SH-SY5Y (cell line): Measurements from ENCODE around the gene IGFL3.

Source experiments
- GATA2 ChIP-seq: IDR thresholded peaks from 2 replicates; pipeline ENCODE4 v1.6.1; 2011; ENCODE audit warnings: mild to moderate bottlenecking, low read depth, low read length
- GATA3 ChIP-seq: IDR thresholded peaks from 2 replicates; pipeline ENCODE4 v1.6.1; 2011; ENCODE audit warnings: low read depth, mild to moderate bottlenecking, low read length, moderate library complexity

GRCh38 chr19:46100344-46100743 is 24.1 kb downstream of the IGFL3 start:
- TF ChIP-seq GATA2 (no peak), GATA3 (no peak)
